HL-60/S4 treated with phorbol 12-myristate 13-acetate at 8.2 ng/mL for 4 days and 3 days (cell line): ENCODE data around the gene CCNJL.

Source experiments
- in situ Hi-C: fragments of 300-500 bp; cut with MboI; formaldehyde crosslinking; loops from 2 replicates; pipeline ENCODE4 v1.15.0; 2022; ENCODE audit warnings: low sequenced_read_pairs

Gene CCNJL

GRCh38 chr5:160312134-160312959, at the start of gene CCNJL:
CCNJL (minus strand) TSS chr5:160312564; CDS start chr5:160311923, 641 bp downstream.
- in situ Hi-C loops: no loop called here

- in situ Hi-C loops: no loop called here
Measured at GRCh38 chr5:160361624-160362228, 49.4 kb upstream of the CCNJL start.

- in situ Hi-C loops: no loop called here
Measured at GRCh38 chr5:160360310-160360709, 47.9 kb upstream of the CCNJL start.

GRCh38 chr5:160359816-160360215, 47.5 kb upstream of the CCNJL start:
- in situ Hi-C loops: no loop called here

GRCh38 chr5:160359242-160359641, 46.9 kb upstream of the CCNJL start:
- in situ Hi-C loops: no loop called here

- in situ Hi-C loops: no loop called here
Measured at GRCh38 chr5:160357861-160358411, 45.6 kb upstream of the CCNJL start.

GRCh38 chr5:160357394-160357793, 45.0 kb upstream of the CCNJL start:
- in situ Hi-C loops: no loop called here

- in situ Hi-C loops: no loop called here
Measured at GRCh38 chr5:160356550-160357347, 44.4 kb upstream of the CCNJL start.

- in situ Hi-C loops: no loop called here
Measured at GRCh38 chr5:160354666-160355065, 42.3 kb upstream of the CCNJL start.

- in situ Hi-C loops: no loop called here
Measured at GRCh38 chr5:160353379-160353778, 41.0 kb upstream of the CCNJL start.

- in situ Hi-C loops: no loop called here
Measured at GRCh38 chr5:160352308-160352707, 39.9 kb upstream of the CCNJL start.

- in situ Hi-C loops: loop anchor here (25.0 kb wide), 1 partner anchor 288 kb away; no protein-coding TSS in a partner anchor
Measured at GRCh38 chr5:160349935-160350303, 37.6 kb upstream of the CCNJL start.

GRCh38 chr5:160349249-160349934, 37.0 kb upstream of the CCNJL start:
- in situ Hi-C loops: loop anchor here (25.0 kb wide), 1 partner anchor 287 kb away; no protein-coding TSS in a partner anchor

GRCh38 chr5:160348080-160348479, 35.7 kb upstream of the CCNJL start:
- in situ Hi-C loops: loop anchor here (25.0 kb wide), 1 partner anchor 286 kb away; no protein-coding TSS in a partner anchor

GRCh38 chr5:160347448-160347847, 35.1 kb upstream of the CCNJL start:
- in situ Hi-C loops: loop anchor here (25.0 kb wide), 1 partner anchor 285 kb away; no protein-coding TSS in a partner anchor

GRCh38 chr5:160342413-160342941, 30.1 kb upstream of the CCNJL start:
- in situ Hi-C loops: loop anchor here (25.0 kb wide), 1 partner anchor 280 kb away; no protein-coding TSS in a partner anchor

- in situ Hi-C loops: loop anchor here (25.0 kb wide), 1 partner anchor 279 kb away; no protein-coding TSS in a partner anchor
Measured at GRCh38 chr5:160341309-160341870, 29.0 kb upstream of the CCNJL start.

- in situ Hi-C loops: loop anchor here (25.0 kb wide), 1 partner anchor 278 kb away; no protein-coding TSS in a partner anchor
Measured at GRCh38 chr5:160340513-160340912, 28.1 kb upstream of the CCNJL start.

- in situ Hi-C loops: loop anchor here (25.0 kb wide), 1 partner anchor 277 kb away; no protein-coding TSS in a partner anchor
Measured at GRCh38 chr5:160339406-160340130, 27.2 kb upstream of the CCNJL start.
